Ascending aorta (tissue), 2 donors: Measurements from ENCODE around the gene AGPAT1. TPM values are rescaled to one million over a fixed set of nuclear protein-coding genes. Genes with fewer than 3 reads are reported as not detected.
"Not testable (repeated sequence)": the region's sequence is repeated elsewhere in the genome, so short reads cannot be mapped to it uniquely, and the experiment has no call there.

Source experiments
- DNase-seq, 2 donors: peaks; one replicate each; pipeline ENCODE4 v3.0.0-alpha.2; 2019; ENCODE audit warnings: low spot score in 2 of 2
- H3K27ac ChIP-seq, 2 donors: fragments of 200-600 bp; sonication (generic); one replicate each; pipeline ENCODE4 v1.5.1; 2016 to 2017; ENCODE audit warnings: mild to moderate bottlenecking in 1 of 2
- H3K27me3 ChIP-seq: fragments of 200-600 bp; sonication (generic); one replicate; pipeline ENCODE4 v1.5.1; 2017
- H3K36me3 ChIP-seq, 2 donors: fragments of 200-600 bp; sonication (generic); one replicate each; pipeline ENCODE4 v1.5.1; 2016
- H3K4me1 ChIP-seq, 2 donors: fragments of 200-600 bp; sonication (generic); one replicate each; pipeline ENCODE4 v1.5.1; 2016 to 2017; ENCODE audit warnings: mild to moderate bottlenecking in 1 of 2
- H3K4me3 ChIP-seq, 2 donors: fragments of 200-600 bp; sonication (generic); one replicate each; pipeline ENCODE4 v1.5.1; 2016 to 2017; ENCODE audit warnings: mild to moderate bottlenecking in 1 of 2
- H3K9me3 ChIP-seq, 2 donors: fragments of 200-600 bp; sonication (generic); one replicate each; pipeline ENCODE4 v1.5.1; 2016
- CTCF ChIP-seq, 3 experiments: fragments of 200-600 bp in 2 of 3; fragments of 450-650 bp in 1 of 3; sonication (generic) in 2 of 3; IDR thresholded peaks; one replicate each; pipeline ENCODE4 v1.5.1; 2016 to 2019; ENCODE audit warnings: antibody characterized with exemption in 3 of 3, mild to moderate bottlenecking in 1 of 3, moderate library complexity in 1 of 3
- intact Hi-C: fragments of 100-400 bp; cut with DNase I; formaldehyde crosslinking; loops from one replicate; pipeline ENCODE4 v1.15.1; 2023
- total RNA-seq: library from RNA; depleted of rRNA; stranded (reverse); fragments of >200 nt; gene quantifications from one replicate; pipeline ENCODE4 v1.1.0, GENCODE V29; 2016

The AGPAT1 gene
- total RNA-seq, 1 donor from 2014 or later = 136 TPM

GRCh38 chr6:32189742-32190053 lies 13.8 kb upstream of the AGPAT1 start:
- peak overlapping the region; percentile 80 to 99 for H3K27ac ChIP-seq
- peaks cover 5 to 25% of the 10 kb centered on the region in 2 donors for H3K4me1 ChIP-seq
- no peak for DNase-seq
- no peak for TF ChIP-seq CTCF (IDR thresholded peaks at IDR 0.05)
- H3K9me3 ChIP-seq = no peaks in the 10 kb centered on the region
- H3K36me3 ChIP-seq = peaks cover 18 to 19% of the 10 kb centered on the region in 2 donors
- peak overlapping the region; percentile 67 to 98 for H3K4me3 ChIP-seq
- intact Hi-C loops = loop anchor here (1.0 to 10.0 kb wide), 2 partner anchors 11 to 645 kb away; partner anchors contain the start of genes ATP6V1G2, DDX39B, NFKBIL1 and RNF5
- no peaks in the 10 kb centered on the region for H3K27me3 ChIP-seq

- TF ChIP-seq CTCF (IDR thresholded peaks at IDR 0.05) = no peak
- Histone ChIP-seq H3K4me1 (peaks cover 5 to 25% of the 10 kb centered on the region in 2 donors), H3K9me3 (no peaks in the 10 kb centered on the region), H3K36me3 (peaks cover 18 to 19% of the 10 kb centered on the region in 2 donors), H3K27ac (peak overlapping the region; percentile 80 to 99), H3K4me3 (peak overlapping the region; percentile 67 to 98), H3K27me3 (no peaks in the 10 kb centered on the region)
- intact Hi-C loops = loop anchor here (10.0 kb wide), 1 partner anchor 644 kb away; the partner anchor contains the start of genes ATP6V1G2, DDX39B and NFKBIL1
- DNase-seq = no peak
These were observed 13.3 kb upstream of the AGPAT1 start for GRCh38 chr6:32189069-32189741.

GRCh38 chr6:32188381-32189068 lies 12.6 kb upstream of the AGPAT1 start:
- intact Hi-C loops = loop anchor here (10.0 kb wide), 1 partner anchor 644 kb away; the partner anchor contains the start of genes ATP6V1G2, DDX39B and NFKBIL1
- peaks cover 5 to 25% of the 10 kb centered on the region in 2 donors for H3K4me1 ChIP-seq
- DNase-seq = no peak

GRCh38 chr6:32187725-32188380 lies 12.0 kb upstream of the AGPAT1 start:
- intact Hi-C loops = loop anchor here (10.0 kb wide), 1 partner anchor 643 kb away; the partner anchor contains the start of genes ATP6V1G2, DDX39B and NFKBIL1
- not testable (repeated sequence) for DNase-seq, H3K27me3 ChIP-seq, H3K9me3 ChIP-seq
- peaks cover 5 to 25% of the 10 kb centered on the region in 2 donors for H3K4me1 ChIP-seq
- H3K4me3 ChIP-seq = peak overlapping the region; percentile 67 to 98
- peak overlapping the region; percentile 80 to 99 for H3K27ac ChIP-seq
- H3K36me3 ChIP-seq = peaks cover 19 to 24% of the 10 kb centered on the region in 2 donors

More at GRCh38 chr6:32188381-32189068, 12.6 kb upstream of the AGPAT1 start:
- H3K36me3 ChIP-seq = peaks cover 18 to 19% of the 10 kb centered on the region in 2 donors
- no peaks in the 10 kb centered on the region for H3K27me3 ChIP-seq
- H3K9me3 ChIP-seq = no peaks in the 10 kb centered on the region
- H3K4me3 ChIP-seq = peak overlapping the region; percentile 67 to 98
- no peak for TF ChIP-seq CTCF (IDR thresholded peaks at IDR 0.05)
- H3K27ac ChIP-seq = peak overlapping the region; percentile 80 to 99

- Histone ChIP-seq H3K4me1 (peaks cover 5 to 25% of the 10 kb centered on the region in 2 donors), H3K27ac (peak overlapping the region; percentile 70 to 99), H3K36me3 (peaks cover 25 to 31% of the 10 kb centered on the region in 2 donors), H3K9me3 (no peaks in the 10 kb centered on the region), H3K27me3 (no peaks in the 10 kb centered on the region), H3K4me3 (no peak overlapping the region)
- no peak for DNase-seq
- intact Hi-C loops = loop anchor here (10.0 kb wide), 1 partner anchor 642 kb away; the partner anchor contains the start of genes ATP6V1G2, DDX39B and NFKBIL1
- no peak for TF ChIP-seq CTCF (IDR thresholded peaks at IDR 0.05)
These were observed 11.3 kb upstream of the AGPAT1 start for GRCh38 chr6:32187009-32187709.

- Histone ChIP-seq H3K36me3 (peaks cover 34% of the 10 kb centered on the region in 2 donors), H3K27ac (peak overlapping the region; percentile 70 to 99), H3K4me1 (peaks cover 5 to 22% of the 10 kb centered on the region in 2 donors)
- not testable (repeated sequence) for H3K4me3 ChIP-seq, H3K9me3 ChIP-seq, DNase-seq, H3K27me3 ChIP-seq
- intact Hi-C loops = loop anchor here (10.0 kb wide), 1 partner anchor 641 kb away; the partner anchor contains the start of genes ATP6V1G2, DDX39B and NFKBIL1
These were observed 10.4 kb upstream of the AGPAT1 start for GRCh38 chr6:32186151-32186840.

- intact Hi-C loops = loop anchor here (10.0 kb wide), 1 partner anchor 641 kb away; the partner anchor contains the start of genes ATP6V1G2, DDX39B and NFKBIL1
- Histone ChIP-seq H3K4me1 (peaks cover 2 to 16% of the 10 kb centered on the region in 2 donors), H3K36me3 (peaks cover 38 to 40% of the 10 kb centered on the region in 2 donors), H3K27ac (peak overlapping the region; percentile 70 to 99)
- H3K27me3 ChIP-seq, H3K9me3 ChIP-seq, H3K4me3 ChIP-seq: not testable (repeated sequence)
- peak; percentile 77 to 94 for DNase-seq
These were observed 9.8 kb upstream of the AGPAT1 start for GRCh38 chr6:32185681-32186131.
